HL-60 (cell line): ENCODE data around the gene UBC.
"Not testable (repeated sequence)": the region's sequence is repeated elsewhere in the genome, so short reads cannot be mapped to it uniquely, and the experiment has no call there.

Experiments used
- TF ChIP-seq, protein P1 (sequence below): IDR thresholded peaks from one replicate; pipeline ENCODE4 v1.5.1; 2011; ENCODE audit warnings: low read length, control low read depth, inconsistent platforms; ENCODE audit not compliant: insufficient read depth
- TF ChIP-seq, protein P2 (sequence below): IDR thresholded peaks from 2 replicates; pipeline ENCODE4 v1.6.1; 2012; ENCODE audit warnings: low read depth; ENCODE audit not compliant: insufficient replicate concordance

DNA sequence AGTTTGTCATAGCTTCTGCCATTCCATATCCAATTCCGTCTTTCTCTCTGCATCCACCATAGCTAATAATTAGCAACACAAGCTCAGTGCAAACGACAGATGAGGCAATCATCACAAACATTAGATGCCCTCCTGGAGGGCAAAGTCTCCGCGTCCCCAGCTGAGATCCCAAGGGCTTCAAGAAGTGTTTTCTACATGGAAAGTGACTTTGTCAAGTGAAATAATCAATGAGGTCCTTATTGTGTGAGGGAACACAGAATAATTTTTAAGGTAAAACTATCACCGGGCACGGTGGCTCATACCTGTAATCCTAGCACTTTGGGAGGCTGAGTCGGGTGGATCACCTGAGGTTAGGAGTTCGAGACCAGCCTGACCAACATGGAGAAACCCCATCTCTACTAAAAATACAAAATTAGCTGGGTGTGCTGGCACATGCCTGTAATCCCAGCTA is 14.1 kb downstream of the UBC start:
- TF ChIP-seq, protein P1, sequence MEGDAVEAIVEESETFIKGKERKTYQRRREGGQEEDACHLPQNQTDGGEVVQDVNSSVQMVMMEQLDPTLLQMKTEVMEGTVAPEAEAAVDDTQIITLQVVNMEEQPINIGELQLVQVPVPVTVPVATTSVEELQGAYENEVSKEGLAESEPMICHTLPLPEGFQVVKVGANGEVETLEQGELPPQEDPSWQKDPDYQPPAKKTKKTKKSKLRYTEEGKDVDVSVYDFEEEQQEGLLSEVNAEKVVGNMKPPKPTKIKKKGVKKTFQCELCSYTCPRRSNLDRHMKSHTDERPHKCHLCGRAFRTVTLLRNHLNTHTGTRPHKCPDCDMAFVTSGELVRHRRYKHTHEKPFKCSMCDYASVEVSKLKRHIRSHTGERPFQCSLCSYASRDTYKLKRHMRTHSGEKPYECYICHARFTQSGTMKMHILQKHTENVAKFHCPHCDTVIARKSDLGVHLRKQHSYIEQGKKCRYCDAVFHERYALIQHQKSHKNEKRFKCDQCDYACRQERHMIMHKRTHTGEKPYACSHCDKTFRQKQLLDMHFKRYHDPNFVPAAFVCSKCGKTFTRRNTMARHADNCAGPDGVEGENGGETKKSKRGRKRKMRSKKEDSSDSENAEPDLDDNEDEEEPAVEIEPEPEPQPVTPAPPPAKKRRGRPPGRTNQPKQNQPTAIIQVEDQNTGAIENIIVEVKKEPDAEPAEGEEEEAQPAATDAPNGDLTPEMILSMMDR: not testable (repeated sequence)
- TF ChIP-seq, protein P2, sequence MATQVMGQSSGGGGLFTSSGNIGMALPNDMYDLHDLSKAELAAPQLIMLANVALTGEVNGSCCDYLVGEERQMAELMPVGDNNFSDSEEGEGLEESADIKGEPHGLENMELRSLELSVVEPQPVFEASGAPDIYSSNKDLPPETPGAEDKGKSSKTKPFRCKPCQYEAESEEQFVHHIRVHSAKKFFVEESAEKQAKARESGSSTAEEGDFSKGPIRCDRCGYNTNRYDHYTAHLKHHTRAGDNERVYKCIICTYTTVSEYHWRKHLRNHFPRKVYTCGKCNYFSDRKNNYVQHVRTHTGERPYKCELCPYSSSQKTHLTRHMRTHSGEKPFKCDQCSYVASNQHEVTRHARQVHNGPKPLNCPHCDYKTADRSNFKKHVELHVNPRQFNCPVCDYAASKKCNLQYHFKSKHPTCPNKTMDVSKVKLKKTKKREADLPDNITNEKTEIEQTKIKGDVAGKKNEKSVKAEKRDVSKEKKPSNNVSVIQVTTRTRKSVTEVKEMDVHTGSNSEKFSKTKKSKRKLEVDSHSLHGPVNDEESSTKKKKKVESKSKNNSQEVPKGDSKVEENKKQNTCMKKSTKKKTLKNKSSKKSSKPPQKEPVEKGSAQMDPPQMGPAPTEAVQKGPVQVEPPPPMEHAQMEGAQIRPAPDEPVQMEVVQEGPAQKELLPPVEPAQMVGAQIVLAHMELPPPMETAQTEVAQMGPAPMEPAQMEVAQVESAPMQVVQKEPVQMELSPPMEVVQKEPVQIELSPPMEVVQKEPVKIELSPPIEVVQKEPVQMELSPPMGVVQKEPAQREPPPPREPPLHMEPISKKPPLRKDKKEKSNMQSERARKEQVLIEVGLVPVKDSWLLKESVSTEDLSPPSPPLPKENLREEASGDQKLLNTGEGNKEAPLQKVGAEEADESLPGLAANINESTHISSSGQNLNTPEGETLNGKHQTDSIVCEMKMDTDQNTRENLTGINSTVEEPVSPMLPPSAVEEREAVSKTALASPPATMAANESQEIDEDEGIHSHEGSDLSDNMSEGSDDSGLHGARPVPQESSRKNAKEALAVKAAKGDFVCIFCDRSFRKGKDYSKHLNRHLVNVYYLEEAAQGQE: not testable (repeated sequence)
